Lower leg skin (tissue), 3 donors: ENCODE results near the gene RPL31.

Experiments
- CTCF ChIP-seq, 3 donors: fragments of 450-650 bp; IDR thresholded peaks; one replicate each; pipeline ENCODE4 v1.5.1; 2016; ENCODE audit warnings: antibody characterized with exemption in 3 of 3, mild to moderate bottlenecking in 3 of 3, moderate library complexity in 2 of 3
- POLR2A ChIP-seq, 2 donors: fragments of 450-650 bp; IDR thresholded peaks; one replicate each; pipeline ENCODE4 v1.6.1; 2016 to 2017; ENCODE audit warnings: antibody characterized with exemption in 2 of 2, mild to moderate bottlenecking in 1 of 2, moderate library complexity in 1 of 2

- TF ChIP-seq POLR2A (IDR thresholded peaks at IDR 0.05) (no peak), CTCF (IDR thresholded peaks at IDR 0.05) (no peak)
These were observed 38.7 kb downstream of the RPL31 start for GRCh38 chr2:101040761-101041160.
